HL-60 (cell line): ENCODE data around the gene PTTG1IP.

Source experiments
- CTCF ChIP-seq: IDR thresholded peaks from one replicate; pipeline ENCODE4 v1.5.1; 2011; ENCODE audit warnings: low read length, control low read depth, inconsistent platforms; ENCODE audit not compliant: insufficient read depth
- GABPA ChIP-seq: IDR thresholded peaks from 2 replicates; pipeline ENCODE4 v1.6.1; 2012; ENCODE audit warnings: low read depth
- REST ChIP-seq: IDR thresholded peaks from 2 replicates; pipeline ENCODE4 v1.6.1; 2012; ENCODE audit warnings: low read depth; ENCODE audit not compliant: insufficient replicate concordance

- TF ChIP-seq REST (no peak), CTCF (no peak), GABPA (no peak)
Measured at GRCh38 chr21:44831227-44831860, 42.1 kb downstream of the PTTG1IP start.
